Peyer's patch (tissue), 4 donors: ENCODE data around the gene RAB27B.

Experiments
- CTCF ChIP-seq, 6 experiments: fragments of 450-650 bp in 4 of 6; fragments of 200-600 bp in 2 of 6; sonication (generic) in 1 of 6; IDR thresholded peaks; one replicate each; pipeline ENCODE4 v1.5.1; 2017 to 2019; ENCODE audit warnings: antibody characterized with exemption in 6 of 6, mild to moderate bottlenecking in 3 of 6, moderate library complexity in 1 of 6
- POLR2A ChIP-seq, 2 donors: fragments of 450-650 bp; IDR thresholded peaks; one replicate each; pipeline ENCODE4 v1.5.1; 2017; ENCODE audit warnings: antibody characterized with exemption in 2 of 2, mild to moderate bottlenecking in 2 of 2, moderate library complexity in 2 of 2

GRCh38 chr18:54872681-54873080, 44.4 kb downstream of the RAB27B start:
- TF ChIP-seq CTCF (IDR thresholded peaks at IDR 0.05) (no peak), POLR2A (IDR thresholded peaks at IDR 0.05) (no peak)
